IMR-90 (cell line): ENCODE measurements around the gene IPO13.

ENCODE experiments used
- CTCF ChIP-seq: conservative IDR thresholded peaks from 2 replicates; pipeline ENCODE4 v1.5.1; 2012; ENCODE audit warnings: mild to moderate bottlenecking, low read depth, low read length, improper control_type of control experiment
- MAZ ChIP-seq: IDR thresholded peaks from 2 replicates; pipeline ENCODE4 v1.6.1; 2012; ENCODE audit warnings: low read depth, mild to moderate bottlenecking, low read length, improper control_type of control experiment, moderate library complexity, borderline replicate concordance
- POLR2A ChIP-seq: IDR thresholded peaks from 2 replicates; pipeline ENCODE4 v1.6.1; 2012; ENCODE audit warnings: mild to moderate bottlenecking, low read depth, low read length

GRCh38 chr1:43957407-43958040, 10.8 kb downstream of the IPO13 start:
- TF ChIP-seq POLR2A (no peak), CTCF (no peak), MAZ (no peak)
